Right lobe of liver (tissue), 6 donors: ENCODE measurements around the gene MYOC. TPM values are rescaled to one million over a fixed set of nuclear protein-coding genes. Genes with fewer than 3 reads are reported as not detected.
"Not testable (repeated sequence)": the region's sequence is repeated elsewhere in the genome, so short reads cannot be mapped to it uniquely, and the experiment has no call there.

Experiments
- ATAC-seq, 4 donors: fragments of 200-7000 bp; cut with Tn5 transposase; one replicate each; pipeline ENCODE4 v1.9.1; 2020; ENCODE audit warnings: mild to moderate bottlenecking in 4 of 4, moderate library complexity in 4 of 4
- DNase-seq, 3 donors: peaks; one replicate each; pipeline ENCODE4 v3.0.0-alpha.2; 2020
- H3K27ac ChIP-seq, 3 donors: fragments of 200-600 bp; one replicate each; pipeline ENCODE4 v1.8.0; 2022
- H3K27me3 ChIP-seq, 2 donors: fragments of 200-600 bp; one replicate each; pipeline ENCODE4 v1.8.0; 2022
- H3K36me3 ChIP-seq, 4 donors: fragments of 200-600 bp; sonication (generic) in 1 of 4; one replicate each; pipeline versions ENCODE4 v1.5.1 to v1.8.0; 2017 to 2022; ENCODE audit warnings: control low read depth in 1 of 4
- H3K4me1 ChIP-seq, 4 donors: fragments of 200-600 bp; sonication (generic) in 1 of 4; one replicate each; pipeline versions ENCODE4 v1.5.1 to v1.8.0; 2017 to 2022; ENCODE audit warnings: control low read depth in 1 of 4
- H3K4me3 ChIP-seq, 3 donors: fragments of 200-600 bp; one replicate each; pipeline ENCODE4 v1.8.0; 2022
- H3K9me3 ChIP-seq, 4 donors: fragments of 200-600 bp; sonication (generic) in 1 of 4; one replicate each; pipeline versions ENCODE4 v1.5.1 to v1.8.0; 2017 to 2022; ENCODE audit warnings: control low read depth in 1 of 4
- POLR2A ChIP-seq: fragments of 450-650 bp; IDR thresholded peaks from one replicate; pipeline ENCODE4 v1.6.1; 2017; ENCODE audit warnings: antibody characterized with exemption, mild to moderate bottlenecking
- whole genome bisulfite sequencing: methylation state at CpG from one replicate; pipeline ENCODE4 v1.1.6; 2018; ENCODE audit warnings: low coverage, low lambda C conversion rate; ENCODE audit not compliant: insufficient coverage; ENCODE audit errors: missing lambda C conversion rate; 5-methylcytosine and 5-hydroxymethylcytosine counted together
- intact Hi-C, 2 donors: fragments of 100-400 bp; cut with DNase I; formaldehyde crosslinking; loops; one replicate each; pipeline versions ENCODE4 v1.11.2 to v1.14.1; 2022
- total RNA-seq, 6 experiments: library from RNA; depleted of rRNA in 2 of 6; stranded (reverse); fragments of >200 nt in 2 of 6; fragmentation: NEBNext Ultra II Directional in 3 of 6; extraction: Animal tissue kit (Norgen Biotek cat#: 25700) in 3 of 6; gene quantifications; one replicate each; pipeline versions ENCODE4 v1.1.0 to v1.2.4, GENCODE V29; 2016 to 2023
- TF ChIP-seq, protein P1 (sequence below), 4 donors: fragments of 200-600 bp in 3 of 4; fragments of 450-650 bp in 1 of 4; IDR thresholded peaks; one replicate each; pipeline versions ENCODE4 v1.5.1 to v1.8.0; 2016 to 2022; ENCODE audit warnings: antibody characterized with exemption in 4 of 4, mild to moderate bottlenecking in 2 of 4
- donor health status: DM: no; HTN: yes; CAD: no.
- donor health status: DM: no; HTN: no; CAD: no.
- donor health status: DM: no; HTN: no; CAD: no.
- donor health status: DM: no; HTN: yes; CAD: no.
- donor health status: DM: no; HTN: yes; CAD: no.

The MYOC gene
- total RNA-seq, 6 experiments from 2014 or later: not detected

DNA sequence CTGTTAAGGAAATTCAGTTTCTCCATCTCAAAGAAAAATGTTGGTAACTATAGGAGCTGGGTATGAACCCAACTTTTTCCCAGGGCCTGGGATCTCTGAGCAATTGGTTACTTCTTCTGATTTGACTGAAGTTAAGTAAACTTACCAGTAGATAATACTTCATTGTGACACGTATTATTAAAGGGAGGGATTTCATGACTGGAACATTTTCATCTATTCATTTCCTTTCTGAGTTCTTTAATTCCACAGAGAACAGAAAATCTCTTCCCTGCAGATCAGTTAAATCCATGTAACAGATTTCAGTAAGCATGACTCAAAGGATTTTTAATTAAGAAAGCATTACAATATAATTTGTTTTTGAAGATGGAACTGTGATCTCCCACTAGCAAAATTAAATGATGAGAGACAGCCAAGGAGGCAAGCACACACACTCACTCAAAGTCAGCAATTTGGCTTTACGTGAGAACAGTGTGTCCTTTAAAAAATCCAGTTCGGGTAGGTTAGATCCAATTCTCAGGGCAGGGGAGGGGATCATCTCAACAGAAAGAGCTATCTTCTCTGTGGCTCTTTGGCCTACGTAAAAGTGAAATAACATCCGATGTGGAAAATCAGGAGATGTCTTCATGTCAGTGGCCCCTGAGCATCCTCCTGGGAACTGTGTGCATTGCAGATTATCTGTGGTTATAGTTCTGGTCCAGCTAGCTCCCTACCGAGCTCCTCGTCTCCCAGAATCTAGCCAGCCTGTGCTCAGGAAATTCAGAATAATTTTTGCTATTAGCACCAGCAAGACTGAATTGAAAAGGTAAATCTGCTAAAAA, 10.8 kb upstream of the MYOC start:
- DNase-seq (no peak), ATAC-seq (no peak)
- WGBS: 78% methylated on average over 7 of the region's 7 CpGs
- intact Hi-C loops: no loop called here
- H3K27me3 ChIP-seq: no peaks in the 10 kb centered on the region
- H3K4me3 ChIP-seq: no peak overlapping the region
- no peaks in the 10 kb centered on the region for H3K4me1 ChIP-seq
- no peak overlapping the region for H3K27ac ChIP-seq
- H3K36me3 ChIP-seq: no peaks in the 10 kb centered on the region
- TF ChIP-seq, protein P1, sequence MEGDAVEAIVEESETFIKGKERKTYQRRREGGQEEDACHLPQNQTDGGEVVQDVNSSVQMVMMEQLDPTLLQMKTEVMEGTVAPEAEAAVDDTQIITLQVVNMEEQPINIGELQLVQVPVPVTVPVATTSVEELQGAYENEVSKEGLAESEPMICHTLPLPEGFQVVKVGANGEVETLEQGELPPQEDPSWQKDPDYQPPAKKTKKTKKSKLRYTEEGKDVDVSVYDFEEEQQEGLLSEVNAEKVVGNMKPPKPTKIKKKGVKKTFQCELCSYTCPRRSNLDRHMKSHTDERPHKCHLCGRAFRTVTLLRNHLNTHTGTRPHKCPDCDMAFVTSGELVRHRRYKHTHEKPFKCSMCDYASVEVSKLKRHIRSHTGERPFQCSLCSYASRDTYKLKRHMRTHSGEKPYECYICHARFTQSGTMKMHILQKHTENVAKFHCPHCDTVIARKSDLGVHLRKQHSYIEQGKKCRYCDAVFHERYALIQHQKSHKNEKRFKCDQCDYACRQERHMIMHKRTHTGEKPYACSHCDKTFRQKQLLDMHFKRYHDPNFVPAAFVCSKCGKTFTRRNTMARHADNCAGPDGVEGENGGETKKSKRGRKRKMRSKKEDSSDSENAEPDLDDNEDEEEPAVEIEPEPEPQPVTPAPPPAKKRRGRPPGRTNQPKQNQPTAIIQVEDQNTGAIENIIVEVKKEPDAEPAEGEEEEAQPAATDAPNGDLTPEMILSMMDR (IDR thresholded peaks at IDR 0.05): no peak
- no peak for TF ChIP-seq POLR2A
- no peaks in the 10 kb centered on the region for H3K9me3 ChIP-seq

DNA sequence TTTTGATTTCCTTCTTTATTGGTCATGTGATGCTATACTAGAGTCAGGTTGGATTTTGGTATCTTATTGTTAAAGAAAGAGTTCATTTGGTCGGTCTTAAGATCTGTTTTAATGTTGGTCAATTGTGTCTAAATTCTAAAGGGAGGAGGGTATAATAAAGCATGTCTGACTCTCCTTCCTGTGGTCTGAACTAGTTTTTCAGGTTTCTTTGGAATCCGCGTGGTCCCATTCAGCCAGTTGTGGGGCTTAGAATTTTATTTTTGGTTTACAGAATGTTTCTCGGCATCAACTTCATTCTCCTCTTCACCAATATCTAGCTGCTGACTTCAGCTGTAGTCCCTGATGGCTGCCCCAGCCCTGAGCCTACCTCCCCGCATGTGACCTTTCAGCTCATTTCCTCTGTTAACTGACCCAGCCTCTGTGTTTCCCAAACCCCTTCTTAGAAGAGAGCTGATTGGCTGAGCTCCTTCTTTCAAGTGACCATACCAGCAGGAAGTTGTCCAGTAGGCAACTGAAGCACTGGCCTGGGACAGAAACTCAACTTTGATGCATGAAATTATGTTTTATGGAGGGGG, 8.7 kb upstream of the MYOC start:
- DNase-seq: no peak
- no peaks in the 10 kb centered on the region for H3K36me3 ChIP-seq

GRCh38 chr1:171656206-171656605, 3.7 kb upstream of the MYOC start:
- ATAC-seq, intact Hi-C loops, H3K27me3 ChIP-seq, H3K9me3 ChIP-seq, H3K36me3 ChIP-seq, H3K4me3 ChIP-seq, DNase-seq, H3K27ac ChIP-seq: not testable (repeated sequence)
- peaks cover 0 to 26% (median 8%) of the 10 kb centered on the region in 4 donors for H3K4me1 ChIP-seq
- WGBS: 78% methylated on average over 7 of the region's 9 CpGs

More for the DNA sequence above, 8.7 kb upstream of the MYOC start:
- Histone ChIP-seq H3K27ac (no peak overlapping the region), H3K27me3 (no peaks in the 10 kb centered on the region), H3K9me3 (no peaks in the 10 kb centered on the region), H3K4me3 (no peak overlapping the region), H3K4me1 (peaks cover 0 to 8% (median 0%) of the 10 kb centered on the region in 4 donors)
- WGBS: 91% methylated on average over 5 of the region's 5 CpGs
- ATAC-seq: no peak
- intact Hi-C loops: no loop called here
- TF ChIP-seq, protein P1 (IDR thresholded peaks at IDR 0.05): no peak
- no peak for TF ChIP-seq POLR2A

DNA sequence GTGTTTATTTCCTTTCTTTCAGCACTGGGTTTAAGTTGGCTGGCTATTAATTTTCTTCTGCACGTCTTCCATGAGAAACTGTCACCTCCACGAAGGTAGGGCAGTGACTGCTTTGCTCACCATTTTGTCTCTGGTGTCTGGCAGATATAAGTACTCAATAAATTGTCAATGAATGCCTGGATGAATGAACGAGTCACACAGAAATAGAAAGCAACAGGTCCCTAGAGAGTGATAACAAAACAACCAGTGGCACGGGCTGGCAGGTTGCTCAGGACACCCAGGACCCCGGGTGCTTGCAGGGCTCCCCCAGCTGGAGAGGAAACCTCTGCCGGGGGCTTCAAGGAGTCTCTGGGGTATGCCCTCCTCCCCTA, 3.2 kb upstream of the MYOC start:
- Histone ChIP-seq H3K27ac (no peak overlapping the region), H3K4me3 (no peak overlapping the region), H3K27me3 (no peaks in the 10 kb centered on the region), H3K9me3 (no peaks in the 10 kb centered on the region), H3K4me1 (peaks cover 0 to 26% (median 8%) of the 10 kb centered on the region in 4 donors), H3K36me3 (no peaks in the 10 kb centered on the region)
- intact Hi-C loops: no loop called here
- TF ChIP-seq POLR2A: no peak
- TF ChIP-seq, protein P1 (IDR thresholded peaks at IDR 0.05): no peak
- WGBS: 72% methylated on average over 3 of the region's 6 CpGs
- no peak for DNase-seq
- ATAC-seq: no peak
